Stomach (tissue), 9 donors: Measurements from ENCODE around the gene CCNDBP1. TPM values are rescaled to one million over a fixed set of nuclear protein-coding genes. Genes with fewer than 3 reads are reported as not detected.

Source experiments
- DNase-seq, 2 donors: peaks; one replicate each; pipeline versions ENCODE4 v3.0.0 to v3.0.0-alpha.2; 2013 to 2019
- H3K27ac ChIP-seq, 5 donors: fragments of 200-600 bp in 4 of 5; sonication (generic) in 4 of 5; one replicate each; pipeline ENCODE4 v1.5.1; 2013 to 2019; ENCODE audit warnings: mild to moderate bottlenecking in 1 of 5, moderate library complexity in 1 of 5
- H3K27me3 ChIP-seq, 3 donors: fragments of 200-600 bp; sonication (generic); one replicate each; pipeline ENCODE4 v1.5.1; 2017 to 2019; ENCODE audit warnings: mixed run types in 1 of 3
- H3K36me3 ChIP-seq, 4 donors: fragments of 200-600 bp; sonication (generic); 1 replicate in 3 of 4; 2 replicates in 1 of 4; pipeline ENCODE4 v1.5.1; 2016 to 2019
- H3K4me1 ChIP-seq, 4 donors: fragments of 200-600 bp; sonication (generic); one replicate each; pipeline ENCODE4 v1.5.1; 2016 to 2019
- H3K4me3 ChIP-seq, 4 donors: fragments of 200-600 bp; sonication (generic) in 3 of 4; one replicate each; pipeline ENCODE4 v1.5.1; 2016 to 2019; ENCODE audit warnings: mild to moderate bottlenecking in 1 of 4
- H3K9me3 ChIP-seq, 4 donors: fragments of 200-600 bp; sonication (generic); one replicate each; pipeline ENCODE4 v1.5.1; 2016 to 2019
- EP300 ChIP-seq: sonication (generic); formaldehyde crosslinking; IDR thresholded peaks from one replicate; pipeline ENCODE4 v1.6.1; 2017; ENCODE audit warnings: antibody characterized with exemption
- POLR2A ChIP-seq, 4 donors: fragments of 450-650 bp; IDR thresholded peaks; one replicate each; pipeline ENCODE4 v1.6.1; 2016; ENCODE audit warnings: antibody characterized with exemption in 4 of 4, control low read depth in 2 of 4, mild to moderate bottlenecking in 1 of 4, moderate library complexity in 1 of 4
- POLR2AphosphoS5 ChIP-seq, 3 donors: sonication (generic); formaldehyde crosslinking; IDR thresholded peaks; one replicate each; pipeline ENCODE4 v1.6.1; 2016; ENCODE audit warnings: antibody characterized with exemption in 3 of 3
- WGBS, 5 donors: extraction: QIAGEN DNeasy Blood & Tissue Kit in 3 of 5; methylation state at CpG; one replicate each; pipeline versions ENCODE4 v1.1.5 to v1.1.7; 2013 to 2018; 5-methylcytosine and 5-hydroxymethylcytosine counted together
- intact Hi-C: fragments of 100-400 bp; cut with DNase I; formaldehyde crosslinking; loops from one replicate; pipeline ENCODE4 v1.15.1; 2023; ENCODE audit warnings: low total_unique reads
- polyA plus RNA-seq, 3 donors: library from polyadenylated mRNA; stranded (reverse); fragments of 200-250 nt; gene quantifications; one replicate each; pipeline ENCODE4 v1.2.3, GENCODE V29; 2013
- total RNA-seq, 5 donors: library from RNA; depleted of rRNA; stranded (reverse); fragments of >200 nt; gene quantifications; one replicate each; pipeline versions ENCODE4 v1.1.0 to v1.2.3, GENCODE V29; 2014 to 2016
- TF ChIP-seq, protein P1 (sequence below), 7 experiments: fragments of 450-650 bp in 4 of 7; fragments of 200-600 bp in 3 of 7; sonication (generic) in 3 of 7; IDR thresholded peaks; one replicate each; pipeline ENCODE4 v1.5.1; 2016 to 2019; ENCODE audit warnings: antibody characterized with exemption in 7 of 7, control low read depth in 2 of 7, mild to moderate bottlenecking in 1 of 7
- donor health status: healthy with polysubstance abuse.
- donor health status: Bipolar disorder and iron deficiency.
- donor health status: healthy.

Gene CCNDBP1
- total and polyA plus RNA-seq, 8 donors = 41.1 to 136 (median 52.8) TPM

- Histone ChIP-seq H3K36me3 (no peaks in the 10 kb centered on the region), H3K4me1 (no peaks in the 10 kb centered on the region), H3K9me3 (no peaks in the 10 kb centered on the region), H3K27me3 (peaks cover 0 to 7% (median 0%) of the 10 kb centered on the region in 3 donors), H3K27ac (no peak overlapping the region), H3K4me3 (no peak overlapping the region)
- DNase-seq = no peak
- intact Hi-C loops = no loop called here
- 71 to 78% (median 75%) methylated on average over 6 of the region's 6 CpGs for WGBS, 5 donors
- TF ChIP-seq, protein P1, sequence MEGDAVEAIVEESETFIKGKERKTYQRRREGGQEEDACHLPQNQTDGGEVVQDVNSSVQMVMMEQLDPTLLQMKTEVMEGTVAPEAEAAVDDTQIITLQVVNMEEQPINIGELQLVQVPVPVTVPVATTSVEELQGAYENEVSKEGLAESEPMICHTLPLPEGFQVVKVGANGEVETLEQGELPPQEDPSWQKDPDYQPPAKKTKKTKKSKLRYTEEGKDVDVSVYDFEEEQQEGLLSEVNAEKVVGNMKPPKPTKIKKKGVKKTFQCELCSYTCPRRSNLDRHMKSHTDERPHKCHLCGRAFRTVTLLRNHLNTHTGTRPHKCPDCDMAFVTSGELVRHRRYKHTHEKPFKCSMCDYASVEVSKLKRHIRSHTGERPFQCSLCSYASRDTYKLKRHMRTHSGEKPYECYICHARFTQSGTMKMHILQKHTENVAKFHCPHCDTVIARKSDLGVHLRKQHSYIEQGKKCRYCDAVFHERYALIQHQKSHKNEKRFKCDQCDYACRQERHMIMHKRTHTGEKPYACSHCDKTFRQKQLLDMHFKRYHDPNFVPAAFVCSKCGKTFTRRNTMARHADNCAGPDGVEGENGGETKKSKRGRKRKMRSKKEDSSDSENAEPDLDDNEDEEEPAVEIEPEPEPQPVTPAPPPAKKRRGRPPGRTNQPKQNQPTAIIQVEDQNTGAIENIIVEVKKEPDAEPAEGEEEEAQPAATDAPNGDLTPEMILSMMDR (IDR thresholded peaks at IDR 0.05) = no peak
- TF ChIP-seq EP300 (no peak), POLR2A (IDR thresholded peaks at IDR 0.05) (no peak), POLR2AphosphoS5 (IDR thresholded peaks at IDR 0.05) (no peak)
Measured at GRCh38 chr15:43246261-43246774, 61.1 kb downstream of the CCNDBP1 start.

Other genes starting within 250 kb of the CCNDBP1 start
- gene UBR1, start 79.4 kb upstream of the CCNDBP1 start, total RNA-seq = 100 to 1,000 TPM in 1 of 5 donors, 10 to 100 TPM in 3, 1 to 10 TPM in 1; 6.7 to 124 (median 25.4) TPM
- 1 to 10 TPM; 3.1 to 6.0 (median 3.6) TPM for gene UBR1, start 79.4 kb upstream of the CCNDBP1 start, polyA plus RNA-seq
- 10 to 100 TPM; 13.6 to 92.0 (median 65.3) TPM for gene TMEM62, start 51.8 kb upstream of the CCNDBP1 start, total RNA-seq
- gene TMEM62, start 51.8 kb upstream of the CCNDBP1 start, polyA plus RNA-seq = 10 to 100 TPM in 1 of 3 donors, 1 to 10 TPM in 2; 5.5 to 16.6 (median 7.8) TPM
- 1 to 10 TPM in 1 of 5 donors, not detected in 4; 1.3 TPM for gene EPB42, start 35.6 kb downstream of the CCNDBP1 start, total RNA-seq
- gene EPB42, start 35.6 kb downstream of the CCNDBP1 start, polyA plus RNA-seq = not detected
- gene TGM5, start 81.5 kb downstream of the CCNDBP1 start, total RNA-seq = not detected
- 1 to 10 TPM in 1 of 3 donors, not detected in 2; 1.5 TPM for gene TGM5, start 81.5 kb downstream of the CCNDBP1 start, polyA plus RNA-seq
- not detected for gene TGM7, start 116.9 kb downstream of the CCNDBP1 start, total RNA-seq
- under 1 TPM in 1 of 3 donors, not detected in 2; 0.83 TPM for gene TGM7, start 116.9 kb downstream of the CCNDBP1 start, polyA plus RNA-seq
- 1 to 10 TPM in 3 of 5 donors, under 1 TPM in 2; under 0.01 to 6.4 (median 2.3) TPM for gene LCMT2, start 145.2 kb downstream of the CCNDBP1 start, total RNA-seq
- gene LCMT2, start 145.2 kb downstream of the CCNDBP1 start, polyA plus RNA-seq = 1 to 10 TPM; 2.6 to 4.8 (median 3.0) TPM
- 10 to 100 TPM in 4 of 5 donors, 1 to 10 TPM in 1; 8.5 to 45.5 (median 36.7) TPM for gene ZSCAN29, start 185.6 kb downstream of the CCNDBP1 start, total RNA-seq
- gene ZSCAN29, start 185.6 kb downstream of the CCNDBP1 start, polyA plus RNA-seq = 1 to 10 TPM; 4.5 to 7.8 (median 6.1) TPM
- gene TUBGCP4, start 185.7 kb downstream of the CCNDBP1 start, total RNA-seq = 10 to 100 TPM in 4 of 5 donors, 1 to 10 TPM in 1; 4.1 to 50.4 (median 19.5) TPM
- gene TUBGCP4, start 185.7 kb downstream of the CCNDBP1 start, polyA plus RNA-seq = 1 to 10 TPM; 2.6 to 4.9 (median 4.0) TPM